ENCODE measurements around the gene HS6ST3. TPM values are rescaled to one million over a fixed set of nuclear protein-coding genes. Genes with fewer than 3 reads are reported as not detected.

Gene HS6ST3
- polyA plus RNA-seq, 1 donor, result 1.4 TPM

DNA sequence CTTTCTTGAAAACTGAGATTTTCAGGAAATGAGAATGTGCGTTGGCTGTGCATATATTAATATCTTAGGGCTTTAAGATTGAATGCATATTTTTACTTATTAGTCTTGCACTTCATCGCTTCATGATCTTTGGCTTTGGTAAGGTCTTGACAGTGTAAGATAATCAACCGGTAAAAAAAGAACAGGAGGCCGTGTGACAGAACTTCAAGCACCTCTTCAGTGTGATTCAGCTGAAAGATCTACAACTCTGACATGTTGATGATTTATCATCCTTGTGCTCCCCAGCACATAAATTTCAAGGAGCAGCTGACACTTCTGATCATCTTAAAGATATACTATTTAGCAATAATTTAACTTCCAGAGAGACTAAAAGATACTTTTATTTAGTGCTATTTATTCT lies 195.1 kb downstream of the HS6ST3 start:
- Histone ChIP-seq H3K4me1 (ENCODE audit: control insufficient read depth, insufficient read depth, low read length) (no peaks in the 10 kb centered on the region), H3K27ac (ENCODE audit: low read length) (no peak overlapping the region), H3K4me3 (ENCODE audit: low read length) (no peak overlapping the region), H3K27me3 (ENCODE audit: control insufficient read depth, insufficient read depth, low read length) (no peaks in the 10 kb centered on the region), H3K9me3 (ENCODE audit: control insufficient read depth, low read depth, low read length) (no peaks in the 10 kb centered on the region), H3K36me3 (ENCODE audit: control insufficient read depth, insufficient read depth, low read length) (no peaks in the 10 kb centered on the region)
- 100% methylated on average over 1 of the region's 4 CpGs for WGBS (ENCODE audit: insufficient coverage, low lambda C conversion rate)
- DNase-seq, result no peak

DNA sequence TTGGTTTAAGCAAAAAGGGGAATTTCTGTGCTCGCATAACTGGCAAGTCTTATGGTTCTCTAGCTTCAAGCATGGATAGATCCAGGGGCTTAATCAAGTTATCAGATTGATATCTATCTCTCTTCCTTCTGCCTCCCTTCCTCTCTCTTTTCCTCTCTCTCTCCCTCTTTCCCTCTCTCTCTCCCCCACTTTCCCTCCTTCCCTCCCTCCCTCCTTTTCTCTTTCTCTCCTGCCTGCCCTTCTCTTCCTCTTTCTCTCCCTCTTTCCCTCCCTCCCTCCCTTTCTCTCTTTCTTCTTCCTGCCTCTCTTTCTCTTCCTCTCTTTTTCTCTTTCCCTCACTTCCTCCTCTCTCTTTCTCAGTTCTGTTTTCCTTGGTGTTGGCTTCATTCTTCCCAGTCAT lies 195.8 kb downstream of the HS6ST3 start:
- Histone ChIP-seq H3K36me3 (ENCODE audit: control insufficient read depth, insufficient read depth, low read length) (no peaks in the 10 kb centered on the region), H3K4me3 (ENCODE audit: low read length) (no peak overlapping the region), H3K27ac (ENCODE audit: low read length) (no peak overlapping the region), H3K27me3 (ENCODE audit: control insufficient read depth, insufficient read depth, low read length) (no peaks in the 10 kb centered on the region), H3K9me3 (ENCODE audit: control insufficient read depth, low read depth, low read length) (no peaks in the 10 kb centered on the region), H3K4me1 (ENCODE audit: control insufficient read depth, insufficient read depth, low read length) (no peaks in the 10 kb centered on the region)
- WGBS (ENCODE audit: insufficient coverage, low lambda C conversion rate), result 100% methylated on average over 1 of the region's 1 CpG
- DNase-seq, result no peak

DNA sequence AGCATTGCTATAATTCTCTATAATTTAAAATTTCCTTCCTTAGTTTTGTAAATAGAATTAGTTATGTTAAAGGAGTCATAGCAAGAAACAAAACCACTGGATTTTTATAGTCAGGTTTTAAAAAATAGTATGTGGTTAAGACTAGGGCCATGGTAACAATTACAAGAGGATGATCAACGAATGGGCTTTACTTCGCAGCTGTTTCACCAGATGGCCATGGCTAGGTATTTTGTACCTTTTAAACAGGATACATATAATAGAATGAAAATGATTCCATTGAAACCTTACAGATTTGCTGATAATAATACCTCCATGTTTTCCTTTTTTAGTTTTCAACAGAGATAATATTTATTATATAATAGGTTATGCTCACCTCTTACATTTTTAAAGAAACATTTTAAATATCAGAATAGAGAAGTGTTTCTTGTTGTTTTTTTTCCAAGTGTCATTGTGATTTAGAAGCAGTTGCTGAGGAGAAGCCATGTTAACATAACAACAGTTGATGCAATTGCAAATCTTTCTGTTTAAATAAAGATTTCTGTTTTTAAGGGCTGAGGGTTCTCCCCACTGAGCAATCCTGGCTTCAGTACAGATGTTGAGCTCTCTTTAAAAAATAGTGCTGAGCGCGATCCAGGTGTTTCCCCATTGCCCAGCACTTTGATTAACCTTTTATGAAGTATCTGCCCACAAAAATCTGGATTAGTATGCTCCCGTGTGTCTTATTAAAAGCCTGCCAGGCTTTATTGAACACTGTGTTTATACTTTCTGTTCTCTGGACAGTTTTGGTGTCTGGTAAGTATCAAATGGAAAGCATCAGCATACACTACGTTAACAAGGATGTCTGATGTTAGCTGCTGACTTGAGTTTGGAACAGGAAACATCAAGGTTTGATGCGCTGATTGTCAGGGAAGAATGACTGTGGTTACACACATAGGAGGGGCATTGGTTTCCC lies 205.3 kb downstream of the HS6ST3 start:
- Histone ChIP-seq H3K9me3 (ENCODE audit: control insufficient read depth, low read depth, low read length) (no peaks in the 10 kb centered on the region), H3K4me3 (ENCODE audit: low read length) (no peak overlapping the region), H3K4me1 (ENCODE audit: control insufficient read depth, insufficient read depth, low read length) (no peaks in the 10 kb centered on the region), H3K27ac (ENCODE audit: low read length) (no peak overlapping the region), H3K27me3 (ENCODE audit: control insufficient read depth, insufficient read depth, low read length) (no peaks in the 10 kb centered on the region), H3K36me3 (ENCODE audit: control insufficient read depth, insufficient read depth, low read length) (no peaks in the 10 kb centered on the region)
- DNase-seq, result no peak
- WGBS (ENCODE audit: insufficient coverage, low lambda C conversion rate), result no CpG with 5 or more reads among the region's 7 CpGs

DNA sequence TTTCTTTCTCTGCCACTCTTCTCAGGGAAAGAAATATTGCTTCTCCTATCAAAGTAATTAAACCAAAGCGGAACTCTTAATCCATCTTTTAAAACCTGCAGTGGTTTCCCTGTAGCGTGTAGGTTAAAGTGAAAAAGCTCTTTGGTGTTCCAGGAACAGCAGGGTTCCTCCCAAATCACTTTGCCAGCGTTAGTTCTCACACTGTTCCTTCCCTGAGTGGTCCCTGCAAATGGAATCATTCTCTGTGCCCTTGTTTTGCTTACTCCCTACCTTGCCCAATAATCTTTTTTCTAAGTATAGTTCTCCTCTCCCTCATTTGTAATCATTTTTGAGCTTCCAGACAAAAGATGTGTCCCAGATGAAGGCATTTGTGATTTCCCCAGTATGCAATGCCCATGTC lies 207.5 kb downstream of the HS6ST3 start:
- DNase-seq, result no peak
- Histone ChIP-seq H3K27ac (ENCODE audit: low read length) (no peak overlapping the region), H3K4me3 (ENCODE audit: low read length) (no peak overlapping the region), H3K27me3 (ENCODE audit: control insufficient read depth, insufficient read depth, low read length) (no peaks in the 10 kb centered on the region), H3K4me1 (ENCODE audit: control insufficient read depth, insufficient read depth, low read length) (no peaks in the 10 kb centered on the region), H3K36me3 (ENCODE audit: control insufficient read depth, insufficient read depth, low read length) (no peaks in the 10 kb centered on the region), H3K9me3 (ENCODE audit: control insufficient read depth, low read depth, low read length) (no peaks in the 10 kb centered on the region)
- WGBS (ENCODE audit: insufficient coverage, low lambda C conversion rate), result 90% methylated on average over 3 of the region's 3 CpGs

DNA sequence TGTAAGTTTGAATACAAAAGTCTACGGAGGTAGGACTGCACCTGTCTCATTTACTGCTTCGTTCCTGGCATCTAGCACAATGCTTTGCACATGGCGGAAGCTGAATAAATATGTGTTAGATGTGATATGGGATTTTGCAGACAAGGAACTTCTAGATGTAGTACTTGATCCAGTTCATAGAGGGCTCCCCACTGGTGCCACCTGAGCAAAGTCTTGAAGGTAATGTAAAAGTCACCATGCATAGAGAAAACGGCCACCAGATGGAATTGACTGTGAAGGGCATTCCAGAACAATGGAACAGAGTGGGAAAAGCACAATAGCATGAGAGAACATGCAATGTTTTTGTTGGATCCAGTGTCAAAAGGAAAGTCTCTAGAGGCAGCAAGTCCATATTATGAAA lies 209.3 kb downstream of the HS6ST3 start:
- H3K4me3 ChIP-seq (ENCODE audit: low read length), result no peak overlapping the region

DNA sequence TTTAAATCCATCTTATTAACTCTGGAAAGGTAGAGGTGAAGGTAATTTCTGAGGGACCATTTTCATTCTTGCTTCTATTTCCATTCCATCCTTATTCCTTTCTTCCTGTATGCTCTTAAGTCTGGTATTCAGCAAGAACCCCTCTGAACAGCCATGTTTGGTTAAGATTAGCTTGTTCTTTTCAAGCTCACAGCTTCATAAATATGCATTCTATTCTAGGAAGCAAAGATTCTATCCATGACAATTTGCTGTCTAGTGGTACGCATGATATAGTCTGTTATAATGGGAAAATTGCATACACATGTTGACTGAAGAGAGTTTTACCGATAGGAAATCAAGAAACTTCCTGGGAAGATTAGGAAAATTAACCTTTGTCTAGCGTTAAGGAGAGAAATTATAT lies 218.7 kb downstream of the HS6ST3 start:
- H3K27me3 ChIP-seq (ENCODE audit: control insufficient read depth, insufficient read depth, low read length), result no peaks in the 10 kb centered on the region
- no peak overlapping the region for H3K27ac ChIP-seq (ENCODE audit: low read length)
- H3K4me1 ChIP-seq (ENCODE audit: control insufficient read depth, insufficient read depth, low read length), result no peaks in the 10 kb centered on the region
- no peak overlapping the region for H3K4me3 ChIP-seq (ENCODE audit: low read length)
- no peak for DNase-seq
- no peaks in the 10 kb centered on the region for H3K36me3 ChIP-seq (ENCODE audit: control insufficient read depth, insufficient read depth, low read length)
- no peaks in the 10 kb centered on the region for H3K9me3 ChIP-seq (ENCODE audit: control insufficient read depth, low read depth, low read length)
- 78% methylated on average over 2 of the region's 3 CpGs for WGBS (ENCODE audit: insufficient coverage, low lambda C conversion rate)

More for the DNA sequence above, 209.3 kb downstream of the HS6ST3 start:
- 100% methylated on average over 1 of the region's 4 CpGs for WGBS (ENCODE audit: insufficient coverage, low lambda C conversion rate)
- Histone ChIP-seq H3K9me3 (ENCODE audit: control insufficient read depth, low read depth, low read length) (no peaks in the 10 kb centered on the region), H3K4me1 (ENCODE audit: control insufficient read depth, insufficient read depth, low read length) (no peaks in the 10 kb centered on the region), H3K27ac (ENCODE audit: low read length) (no peak overlapping the region), H3K36me3 (ENCODE audit: control insufficient read depth, insufficient read depth, low read length) (no peaks in the 10 kb centered on the region), H3K27me3 (ENCODE audit: control insufficient read depth, insufficient read depth, low read length) (no peaks in the 10 kb centered on the region)
- DNase-seq, result no peak

DNA sequence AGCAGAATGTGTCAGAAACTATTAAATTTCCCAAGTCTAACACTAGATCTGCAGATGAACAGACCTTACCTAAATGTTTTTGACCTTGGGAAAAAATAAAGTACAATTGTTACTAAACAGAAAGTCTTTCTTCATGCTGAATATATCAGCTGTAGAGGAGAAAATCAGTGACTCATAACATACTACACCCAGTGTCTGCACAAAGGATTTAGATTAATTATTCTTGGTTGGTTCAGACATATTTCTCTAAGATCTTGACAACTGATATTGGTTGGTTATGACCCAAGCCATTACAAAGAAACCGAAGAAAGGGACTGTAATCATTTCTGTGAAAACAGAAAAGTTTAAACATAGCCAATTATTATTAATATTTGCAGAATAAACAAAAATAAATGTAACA lies 225.1 kb downstream of the HS6ST3 start:
- H3K27me3 ChIP-seq (ENCODE audit: control insufficient read depth, insufficient read depth, low read length), result no peaks in the 10 kb centered on the region
- no peak overlapping the region for H3K4me3 ChIP-seq (ENCODE audit: low read length)
- no peaks in the 10 kb centered on the region for H3K4me1 ChIP-seq (ENCODE audit: control insufficient read depth, insufficient read depth, low read length)
- H3K27ac ChIP-seq (ENCODE audit: low read length), result no peak overlapping the region
- H3K36me3 ChIP-seq (ENCODE audit: control insufficient read depth, insufficient read depth, low read length), result no peaks in the 10 kb centered on the region
- H3K9me3 ChIP-seq (ENCODE audit: control insufficient read depth, low read depth, low read length), result no peaks in the 10 kb centered on the region
- no peak for DNase-seq
- WGBS (ENCODE audit: insufficient coverage, low lambda C conversion rate), result no CpG with 5 or more reads among the region's 1 CpG

DNA sequence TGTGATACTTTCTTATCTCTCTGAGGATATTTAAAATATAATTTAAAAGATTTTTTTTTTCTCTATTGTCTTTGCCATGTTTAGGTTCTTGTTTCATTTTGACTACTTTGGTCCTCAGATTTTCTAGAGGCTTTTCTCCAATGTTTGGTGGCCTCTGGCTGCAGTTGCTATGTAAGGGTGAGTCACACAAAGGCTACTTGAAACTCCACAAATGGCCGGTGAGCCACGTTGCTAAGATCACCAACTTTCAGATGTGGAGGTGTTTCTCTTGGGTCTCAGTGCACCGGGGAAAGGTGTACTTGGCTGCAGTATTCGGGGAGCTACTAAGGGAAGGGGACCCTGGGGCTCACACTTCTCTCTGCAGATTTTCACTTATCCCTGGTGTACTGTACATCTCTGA lies 248.1 kb downstream of the HS6ST3 start:
- Histone ChIP-seq H3K9me3 (ENCODE audit: control insufficient read depth, low read depth, low read length) (no peaks in the 10 kb centered on the region), H3K27ac (ENCODE audit: low read length) (no peak overlapping the region), H3K4me1 (ENCODE audit: control insufficient read depth, insufficient read depth, low read length) (no peaks in the 10 kb centered on the region), H3K27me3 (ENCODE audit: control insufficient read depth, insufficient read depth, low read length) (no peaks in the 10 kb centered on the region), H3K36me3 (ENCODE audit: control insufficient read depth, insufficient read depth, low read length) (no peaks in the 10 kb centered on the region), H3K4me3 (ENCODE audit: low read length) (no peak overlapping the region)
- DNase-seq, result no peak
- no CpG with 5 or more reads among the region's 4 CpGs for WGBS (ENCODE audit: insufficient coverage, low lambda C conversion rate)

DNA sequence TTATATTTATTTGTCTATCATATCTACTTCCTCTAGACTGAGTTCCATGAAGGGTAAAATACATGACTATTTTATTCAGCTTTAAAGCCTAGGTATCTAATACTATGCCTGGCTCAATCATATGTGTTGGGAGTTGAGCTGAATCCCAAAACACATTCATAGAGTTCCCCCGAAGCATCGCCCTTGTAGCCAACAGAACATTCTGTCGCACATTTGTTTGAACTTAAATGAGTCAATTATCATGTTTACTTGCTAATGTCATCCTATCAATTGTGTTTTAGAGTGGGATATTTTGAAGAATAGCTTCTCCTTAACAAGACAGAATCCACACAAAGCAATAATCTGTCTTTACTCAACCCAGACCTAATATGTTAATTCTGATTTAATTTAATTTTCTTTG lies 252.4 kb downstream of the HS6ST3 start:
- H3K4me1 ChIP-seq (ENCODE audit: control insufficient read depth, insufficient read depth, low read length), result no peaks in the 10 kb centered on the region
- H3K27ac ChIP-seq (ENCODE audit: low read length), result no peak overlapping the region
- no peaks in the 10 kb centered on the region for H3K27me3 ChIP-seq (ENCODE audit: control insufficient read depth, insufficient read depth, low read length)
- H3K4me3 ChIP-seq (ENCODE audit: low read length), result no peak overlapping the region
- H3K36me3 ChIP-seq (ENCODE audit: control insufficient read depth, insufficient read depth, low read length), result no peaks in the 10 kb centered on the region
- DNase-seq, result no peak
- WGBS (ENCODE audit: insufficient coverage, low lambda C conversion rate), result no CpG with 5 or more reads among the region's 3 CpGs
- H3K9me3 ChIP-seq (ENCODE audit: control insufficient read depth, low read depth, low read length), result no peaks in the 10 kb centered on the region

DNA sequence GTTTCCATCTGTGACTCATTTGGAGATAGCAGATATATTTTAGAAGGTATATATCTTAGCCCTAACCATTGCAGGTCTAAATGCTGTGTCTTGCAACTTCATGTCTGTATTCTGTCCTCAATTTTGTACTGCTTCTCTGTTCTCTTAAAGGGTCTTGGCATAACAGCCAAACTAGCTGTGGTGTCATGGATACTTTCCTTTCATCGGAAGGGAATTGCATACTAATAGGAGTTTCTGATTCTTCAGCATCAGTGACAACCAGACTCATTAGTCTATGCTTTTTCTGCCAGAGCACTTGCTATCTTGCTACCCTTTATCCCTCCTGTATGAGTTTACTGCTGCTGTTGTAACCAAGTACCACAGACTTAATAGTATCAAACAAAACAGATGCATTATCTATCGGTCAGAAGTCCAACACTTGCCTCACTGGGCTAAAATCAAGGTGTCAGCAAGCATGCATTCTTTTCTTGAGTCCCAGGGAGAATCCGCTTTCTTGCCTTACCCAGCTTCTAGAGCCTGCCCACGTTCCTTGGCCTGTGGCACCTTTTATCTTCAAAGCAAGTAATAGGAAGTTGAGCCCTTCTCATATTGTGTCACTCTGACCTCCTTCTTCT lies 253.1 kb downstream of the HS6ST3 start:
- WGBS (ENCODE audit: insufficient coverage, low lambda C conversion rate), result no CpG with 5 or more reads among the region's 4 CpGs
- Histone ChIP-seq H3K27me3 (ENCODE audit: control insufficient read depth, insufficient read depth, low read length) (no peaks in the 10 kb centered on the region), H3K27ac (ENCODE audit: low read length) (peak overlapping the region; percentile 34), H3K9me3 (ENCODE audit: control insufficient read depth, low read depth, low read length) (no peaks in the 10 kb centered on the region), H3K4me3 (ENCODE audit: low read length) (no peak overlapping the region), H3K4me1 (ENCODE audit: control insufficient read depth, insufficient read depth, low read length) (no peaks in the 10 kb centered on the region), H3K36me3 (ENCODE audit: control insufficient read depth, insufficient read depth, low read length) (no peaks in the 10 kb centered on the region)
- peak; percentile 82 to 85 for DNase-seq

Data from large intestine (tissue), 3 donors.